HEK293 (cell line): ENCODE results near the gene EDN1.
A peak's percentile ranks its signal among the peaks of the same experiment; 100 is the strongest.

Experiments
- CTCF ChIA-PET: fragments of 350-600 bp; formaldehyde crosslinking; extraction: SDS; loops from one replicate; lab custom pipeline; 2021; ENCODE audit warnings: antibody characterized with exemption; lab: Yijun Ruan, JAX
- POLR2A ChIA-PET: fragments of 300-600 bp; formaldehyde crosslinking; extraction: SDS; loops from one replicate; lab custom pipeline; 2020; ENCODE audit warnings: antibody characterized with exemption, inconsistent platforms; lab: Yijun Ruan, JAX
- H3K27ac ChIP-seq: fragments of 200-500 bp; sonication (Bioruptor generic); 2 replicates; pipeline ENCODE4 v1.5.1; 2014; ENCODE audit warnings: low read depth, low read length, control low read depth, inconsistent platforms; ENCODE audit errors: extremely low read depth
- H3K36me3 ChIP-seq, 2 experiments: fragments of 200-500 bp in 1 of 2; sonication (Bioruptor generic) in 1 of 2; 1 replicate in 1 of 2; 2 replicates in 1 of 2; pipeline ENCODE4 v1.5.1; 2014 to 2017; ENCODE audit warnings: inconsistent platforms in 2 of 2, low read length in 2 of 2; ENCODE audit not compliant: control insufficient read depth in 2 of 2, insufficient read depth in 1 of 2
- H3K4me1 ChIP-seq: fragments of 200-500 bp; sonication (Bioruptor generic); 2 replicates; pipeline ENCODE4 v1.5.1; 2014; ENCODE audit warnings: mild to moderate bottlenecking, low read length, inconsistent platforms; ENCODE audit not compliant: control insufficient read depth, insufficient read depth
- H3K4me3 ChIP-seq: 2 replicates; pipeline ENCODE4 v1.5.1; 2011; ENCODE audit warnings: low read depth, mild to moderate bottlenecking, control low read depth, low read length, moderate library complexity
- H3K9me3 ChIP-seq: fragments of 200-500 bp; sonication (Bioruptor generic); 2 replicates; pipeline ENCODE4 v1.5.1; 2014; ENCODE audit warnings: low read depth, low read length, inconsistent platforms; ENCODE audit not compliant: control insufficient read depth, insufficient read depth
- EGR2 ChIP-seq: fragments of 450-650 bp; formaldehyde crosslinking; IDR thresholded peaks from 2 replicates; pipeline ENCODE4 v1.5.1; 2016; ENCODE audit warnings: low read depth, missing biosample characterization, missing genetic modification characterization
- KLF1 ChIP-seq: fragments of 450-650 bp; formaldehyde crosslinking; IDR thresholded peaks from 2 replicates; pipeline ENCODE4 v1.5.1; 2016; ENCODE audit warnings: missing biosample characterization, missing genetic modification characterization
- MZF1 ChIP-seq: fragments of 450-650 bp; formaldehyde crosslinking; IDR thresholded peaks from 2 replicates; pipeline ENCODE4 v1.5.1; 2017; ENCODE audit warnings: missing biosample characterization, missing genetic modification characterization, borderline replicate concordance
- PRDM10 ChIP-seq: fragments of 450-650 bp; formaldehyde crosslinking; IDR thresholded peaks from 2 replicates; pipeline ENCODE4 v1.5.1; 2016; ENCODE audit warnings: missing biosample characterization, missing genetic modification characterization
- TCF7L2 ChIP-seq: IDR thresholded peaks from 2 replicates; pipeline ENCODE4 v1.6.1; 2011; ENCODE audit warnings: low read depth, mild to moderate bottlenecking, inconsistent platforms, low read length, moderate library complexity, borderline replicate concordance
- ZFHX2 ChIP-seq: fragments of 450-650 bp; formaldehyde crosslinking; conservative IDR thresholded peaks from 2 replicates; pipeline ENCODE4 v1.5.1; 2016; ENCODE audit warnings: missing biosample characterization, missing genetic modification characterization
- ZNF114 ChIP-seq: fragments of 450-650 bp; formaldehyde crosslinking; IDR thresholded peaks from 2 replicates; pipeline ENCODE4 v1.5.0; 2017; ENCODE audit warnings: missing biosample characterization, missing genetic modification characterization
- ZNF175 ChIP-seq: fragments of 450-650 bp; formaldehyde crosslinking; IDR thresholded peaks from 2 replicates; pipeline ENCODE4 v1.5.1; 2016; ENCODE audit warnings: missing biosample characterization, missing genetic modification characterization
- ZNF274 ChIP-seq, 2 experiments: fragments of 200-500 bp in 1 of 2; fragments of 450-650 bp in 1 of 2; sonication (Bioruptor generic) in 1 of 2; formaldehyde crosslinking in 1 of 2; IDR thresholded peaks; 2 replicates each; pipeline versions ENCODE4 v1.5.1 to v1.6.1; 2014 to 2016; ENCODE audit warnings: borderline replicate concordance in 1 of 2, inconsistent platforms in 1 of 2, low read length in 1 of 2, missing biosample characterization in 1 of 2, missing genetic modification characterization in 1 of 2
- ZNF324 ChIP-seq: fragments of 450-650 bp; formaldehyde crosslinking; IDR thresholded peaks from 2 replicates; pipeline ENCODE4 v1.5.1; 2016; ENCODE audit warnings: missing biosample characterization, missing genetic modification characterization
- ZNF335 ChIP-seq: fragments of 450-650 bp; formaldehyde crosslinking; conservative IDR thresholded peaks from 2 replicates; pipeline ENCODE4 v1.5.1; 2016; ENCODE audit warnings: missing biosample characterization, missing genetic modification characterization
- ZNF488 ChIP-seq: fragments of 450-650 bp; formaldehyde crosslinking; IDR thresholded peaks from 2 replicates; pipeline ENCODE4 v1.5.1; 2016; ENCODE audit warnings: missing biosample characterization, missing genetic modification characterization
- ZNF510 ChIP-seq: fragments of 450-650 bp; formaldehyde crosslinking; IDR thresholded peaks from 2 replicates; pipeline ENCODE4 v1.5.1; 2018; ENCODE audit warnings: mild to moderate bottlenecking, missing genetic modification characterization, missing biosample characterization; ENCODE audit not compliant: insufficient replicate concordance
- ZNF639 ChIP-seq: fragments of 450-650 bp; formaldehyde crosslinking; IDR thresholded peaks from 2 replicates; pipeline ENCODE4 v1.5.1; 2016; ENCODE audit warnings: missing biosample characterization, missing genetic modification characterization
- ZNF776 ChIP-seq: fragments of 450-650 bp; formaldehyde crosslinking; IDR thresholded peaks from 2 replicates; pipeline ENCODE4 v1.5.0; 2017; ENCODE audit warnings: missing biosample characterization, missing genetic modification characterization, borderline replicate concordance
- ZNF792 ChIP-seq: fragments of 450-650 bp; formaldehyde crosslinking; IDR thresholded peaks from 2 replicates; pipeline ENCODE4 v1.5.1; 2016; ENCODE audit warnings: missing biosample characterization, missing genetic modification characterization

Gene EDN1

GRCh38 chr6:12288211-12288618 lies 1.9 kb upstream of the EDN1 start:
- POLR2A ChIA-PET, result no interaction called here
- Histone ChIP-seq H3K4me1 (peaks cover 9% of the 10 kb centered on the region), H3K27ac (no peak overlapping the region), H3K36me3 (no peaks in the 10 kb centered on the region)
- no peak for TF ChIP-seq ZNF274 (IDR thresholded peaks at IDR 0.05; ENCODE audit: low read length)
- TF ChIP-seq ZNF274 (tag by site-specific recombination; IDR thresholded peaks at IDR 0.05; ENCODE audit: borderline replicate concordance), result no peak
- TF ChIP-seq ZFHX2, result peak; percentile 73
- TF ChIP-seq EGR2 (tag by site-specific recombination), result 0 out of 2 replicates have a peak, but pooled peaks have one; percentile 15
- TF ChIP-seq TCF7L2, result no peak
- peak; percentile 70 for TF ChIP-seq KLF1 (tag by site-specific recombination)
- TF ChIP-seq, all 188 proteins: peak for 3
- H3K4me3 ChIP-seq, result no peak overlapping the region
- CTCF ChIA-PET, result interaction anchor here (0.7 to 2.2 kb wide), 7 partner anchors 8 to 322 kb away, joined by 3 to 13 read pairs (median 5); no protein-coding TSS in a partner anchor
- H3K9me3 ChIP-seq, result no peaks in the 10 kb centered on the region

- POLR2A ChIA-PET, result interaction anchor here (0.6 to 1.2 kb wide), 4 partner anchors 9 to 276 kb away, joined by 3 to 6 read pairs (median 3); no protein-coding TSS in a partner anchor
- Histone ChIP-seq H3K36me3 (no peaks in the 10 kb centered on the region), H3K27ac (no peak overlapping the region), H3K9me3 (no peaks in the 10 kb centered on the region)
- CTCF ChIA-PET, result interaction anchor here (0.6 to 7.0 kb wide), 54 partner anchors 9 to 972 kb away, joined by 3 to 82 read pairs (median 4); no protein-coding TSS in a partner anchor
- no peak for TF ChIP-seq ZNF488 (tag by site-specific recombination)
- no peak for TF ChIP-seq ZNF335
- 0 out of 2 replicates have a peak, but pooled peaks have one; percentile 47 for TF ChIP-seq PRDM10 (tag by site-specific recombination)
- TF ChIP-seq ZNF776 (tag by site-specific recombination), result no peak
- TF ChIP-seq ZNF324 (tag by site-specific recombination), result no peak
- TF ChIP-seq ZNF792 (tag by site-specific recombination), result no peak
- TF ChIP-seq MZF1 (tag by site-specific recombination), result peak; percentile 26; the same call in 1 of the 2 replicates
- no peak for TF ChIP-seq ZNF175 (tag by site-specific recombination)
- no peak for TF ChIP-seq ZNF510
- no peak for TF ChIP-seq ZNF114 (tag by site-specific recombination)
- TF ChIP-seq ZNF639 (tag by site-specific recombination), result no peak
- TF ChIP-seq, all 188 proteins: peak for 2
- Histone ChIP-seq H3K4me3 (no peak overlapping the region), H3K4me1 (peaks cover 9% of the 10 kb centered on the region)
These were observed 1.2 kb upstream of the EDN1 start for GRCh38 chr6:12288914-12289313.
